Esophagus squamous epithelium (tissue), 4 donors: ENCODE data around the gene DNM3.

Source experiments
- POLR2A ChIP-seq, 4 donors: fragments of 450-650 bp; IDR thresholded peaks; one replicate each; pipeline ENCODE4 v1.6.1; 2017; ENCODE audit warnings: antibody characterized with exemption in 4 of 4, mild to moderate bottlenecking in 4 of 4, moderate library complexity in 3 of 4
- TF ChIP-seq, protein P1 (sequence below), 6 experiments: fragments of 450-650 bp in 4 of 6; fragments of 200-600 bp in 2 of 6; sonication (generic) in 2 of 6; IDR thresholded peaks; one replicate each; pipeline ENCODE4 v1.5.1; 2016 to 2019; ENCODE audit warnings: antibody characterized with exemption in 6 of 6, mild to moderate bottlenecking in 4 of 6, moderate library complexity in 4 of 6

DNA sequence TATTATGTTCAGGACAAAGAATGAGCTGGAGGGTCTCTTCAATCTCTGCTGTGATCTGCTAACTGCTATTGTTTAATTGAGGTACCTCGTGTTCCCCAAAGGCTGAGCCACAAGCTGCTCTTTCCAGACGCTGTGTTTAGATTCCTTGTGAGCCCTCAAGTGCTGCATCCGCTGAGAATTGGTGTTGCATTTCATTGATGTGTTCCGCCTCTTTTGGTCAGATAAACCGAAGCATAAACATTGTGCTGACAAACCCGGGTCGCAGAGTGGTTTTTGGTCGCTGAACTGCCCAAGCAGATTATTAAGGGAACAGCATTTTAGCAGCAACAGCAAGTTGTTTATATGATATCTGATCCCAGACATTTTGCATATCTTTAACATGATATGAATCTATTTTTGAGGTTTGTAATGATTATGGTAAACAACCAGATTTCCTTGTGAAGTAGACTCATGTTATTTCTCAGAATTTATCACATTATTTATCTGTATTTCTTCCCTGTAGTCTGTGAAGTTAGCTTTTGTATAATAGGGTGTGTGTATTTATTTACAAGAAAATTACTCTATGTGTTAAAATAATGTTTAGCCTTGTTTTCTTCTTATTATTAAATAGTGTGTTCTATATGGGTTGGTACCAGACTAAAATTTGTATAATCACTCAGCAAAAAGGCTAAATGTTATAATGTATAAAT, 362.0 kb downstream of the DNM3 start:
- TF ChIP-seq, protein P1, sequence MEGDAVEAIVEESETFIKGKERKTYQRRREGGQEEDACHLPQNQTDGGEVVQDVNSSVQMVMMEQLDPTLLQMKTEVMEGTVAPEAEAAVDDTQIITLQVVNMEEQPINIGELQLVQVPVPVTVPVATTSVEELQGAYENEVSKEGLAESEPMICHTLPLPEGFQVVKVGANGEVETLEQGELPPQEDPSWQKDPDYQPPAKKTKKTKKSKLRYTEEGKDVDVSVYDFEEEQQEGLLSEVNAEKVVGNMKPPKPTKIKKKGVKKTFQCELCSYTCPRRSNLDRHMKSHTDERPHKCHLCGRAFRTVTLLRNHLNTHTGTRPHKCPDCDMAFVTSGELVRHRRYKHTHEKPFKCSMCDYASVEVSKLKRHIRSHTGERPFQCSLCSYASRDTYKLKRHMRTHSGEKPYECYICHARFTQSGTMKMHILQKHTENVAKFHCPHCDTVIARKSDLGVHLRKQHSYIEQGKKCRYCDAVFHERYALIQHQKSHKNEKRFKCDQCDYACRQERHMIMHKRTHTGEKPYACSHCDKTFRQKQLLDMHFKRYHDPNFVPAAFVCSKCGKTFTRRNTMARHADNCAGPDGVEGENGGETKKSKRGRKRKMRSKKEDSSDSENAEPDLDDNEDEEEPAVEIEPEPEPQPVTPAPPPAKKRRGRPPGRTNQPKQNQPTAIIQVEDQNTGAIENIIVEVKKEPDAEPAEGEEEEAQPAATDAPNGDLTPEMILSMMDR (IDR thresholded peaks at IDR 0.05), result no peak
- TF ChIP-seq POLR2A (IDR thresholded peaks at IDR 0.05), result no peak
